Tibial nerve (tissue), 4 donors: ENCODE data around the gene TENM4. TPM values are rescaled to one million over a fixed set of nuclear protein-coding genes. Genes with fewer than 3 reads are reported as not detected.

Experiments
- DNase-seq, 2 donors: peaks; one replicate each; pipeline ENCODE4 v3.0.0-alpha.2; 2019; ENCODE audit warnings: low spot score in 2 of 2
- H3K27ac ChIP-seq, 4 donors: fragments of 200-600 bp; sonication (generic) in 3 of 4; one replicate each; pipeline ENCODE4 v1.5.1; 2017 to 2019; ENCODE audit warnings: mild to moderate bottlenecking in 1 of 4
- H3K27me3 ChIP-seq, 2 donors: fragments of 200-600 bp; sonication (generic) in 1 of 2; one replicate each; pipeline versions ENCODE4 v1.5.1 to v1.6.0; 2017 to 2019
- H3K36me3 ChIP-seq, 3 donors: fragments of 200-600 bp; sonication (generic); one replicate each; pipeline ENCODE4 v1.5.1; 2018 to 2019
- H3K4me1 ChIP-seq, 4 donors: fragments of 200-600 bp; sonication (generic) in 3 of 4; one replicate each; pipeline ENCODE4 v1.5.1; 2017 to 2019
- H3K4me3 ChIP-seq, 4 donors: fragments of 200-600 bp; sonication (generic) in 3 of 4; one replicate each; pipeline ENCODE4 v1.5.1; 2017 to 2019; ENCODE audit warnings: mild to moderate bottlenecking in 1 of 4, moderate library complexity in 1 of 4
- H3K9me3 ChIP-seq, 4 donors: fragments of 200-600 bp; sonication (generic) in 3 of 4; one replicate each; pipeline ENCODE4 v1.5.1; 2017 to 2019
- EP300 ChIP-seq, 2 donors: sonication (generic); formaldehyde crosslinking; IDR thresholded peaks; one replicate each; pipeline ENCODE4 v1.6.1; 2017; ENCODE audit warnings: antibody characterized with exemption in 2 of 2, mild to moderate bottlenecking in 1 of 2
- POLR2A ChIP-seq, 2 donors: fragments of 450-650 bp; IDR thresholded peaks; one replicate each; pipeline ENCODE4 v1.6.1; 2017; ENCODE audit warnings: antibody characterized with exemption in 2 of 2, mild to moderate bottlenecking in 2 of 2, moderate library complexity in 2 of 2
- WGBS, 2 donors: methylation state at CpG; one replicate each; pipeline ENCODE4 v1.1.5; 2018; 5-methylcytosine and 5-hydroxymethylcytosine counted together
- total RNA-seq, 4 donors: library from RNA; depleted of rRNA; stranded (reverse); fragments of >200 nt; gene quantifications; one replicate each; pipeline ENCODE4 v1.1.0, GENCODE V29; 2016
- TF ChIP-seq, protein P1 (sequence below), 5 experiments: fragments of 200-600 bp in 3 of 5; fragments of 450-650 bp in 2 of 5; sonication (generic) in 3 of 5; IDR thresholded peaks; one replicate each; pipeline ENCODE4 v1.5.1; 2016 to 2019; ENCODE audit warnings: antibody characterized with exemption in 5 of 5, mild to moderate bottlenecking in 3 of 5, moderate library complexity in 2 of 5

The TENM4 gene
- total RNA-seq, 4 donors from 2014 or later = 15.3 to 36.3 (median 19.6) TPM

DNA sequence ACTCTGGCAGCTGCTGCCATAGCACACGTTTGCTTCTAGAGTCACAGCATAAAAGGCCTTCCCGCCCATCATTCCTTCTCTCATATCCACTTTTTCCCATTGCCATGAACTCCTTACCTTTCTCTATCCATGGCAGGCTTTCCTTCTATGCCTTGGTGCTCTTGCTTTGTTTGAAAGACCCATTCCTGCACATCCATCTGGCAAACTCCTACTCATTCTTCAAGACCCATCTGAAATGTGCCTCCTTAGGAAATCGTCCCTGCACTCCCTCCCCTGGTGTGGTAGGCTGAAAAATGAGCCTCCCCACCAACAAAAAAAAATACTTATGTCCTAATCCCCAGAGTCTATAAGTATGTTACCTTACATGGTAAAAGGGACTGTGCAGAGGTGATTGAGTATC, 100.3 kb downstream of the TENM4 start:
- TF ChIP-seq, protein P1, sequence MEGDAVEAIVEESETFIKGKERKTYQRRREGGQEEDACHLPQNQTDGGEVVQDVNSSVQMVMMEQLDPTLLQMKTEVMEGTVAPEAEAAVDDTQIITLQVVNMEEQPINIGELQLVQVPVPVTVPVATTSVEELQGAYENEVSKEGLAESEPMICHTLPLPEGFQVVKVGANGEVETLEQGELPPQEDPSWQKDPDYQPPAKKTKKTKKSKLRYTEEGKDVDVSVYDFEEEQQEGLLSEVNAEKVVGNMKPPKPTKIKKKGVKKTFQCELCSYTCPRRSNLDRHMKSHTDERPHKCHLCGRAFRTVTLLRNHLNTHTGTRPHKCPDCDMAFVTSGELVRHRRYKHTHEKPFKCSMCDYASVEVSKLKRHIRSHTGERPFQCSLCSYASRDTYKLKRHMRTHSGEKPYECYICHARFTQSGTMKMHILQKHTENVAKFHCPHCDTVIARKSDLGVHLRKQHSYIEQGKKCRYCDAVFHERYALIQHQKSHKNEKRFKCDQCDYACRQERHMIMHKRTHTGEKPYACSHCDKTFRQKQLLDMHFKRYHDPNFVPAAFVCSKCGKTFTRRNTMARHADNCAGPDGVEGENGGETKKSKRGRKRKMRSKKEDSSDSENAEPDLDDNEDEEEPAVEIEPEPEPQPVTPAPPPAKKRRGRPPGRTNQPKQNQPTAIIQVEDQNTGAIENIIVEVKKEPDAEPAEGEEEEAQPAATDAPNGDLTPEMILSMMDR (IDR thresholded peaks at IDR 0.05) = no peak
- no peak for TF ChIP-seq EP300 (IDR thresholded peaks at IDR 0.05)
- no peak for TF ChIP-seq POLR2A (IDR thresholded peaks at IDR 0.05)
- H3K36me3 ChIP-seq = no peaks in the 10 kb centered on the region
- DNase-seq = no peak
- WGBS, 2 donors = 72 to 82% methylated on average over 3 of the region's 3 CpGs
- H3K27me3 ChIP-seq = no peaks in the 10 kb centered on the region
- no peak overlapping the region for H3K4me3 ChIP-seq
- no peak overlapping the region for H3K27ac ChIP-seq
- H3K9me3 ChIP-seq = no peaks in the 10 kb centered on the region
- no peaks in the 10 kb centered on the region for H3K4me1 ChIP-seq

DNA sequence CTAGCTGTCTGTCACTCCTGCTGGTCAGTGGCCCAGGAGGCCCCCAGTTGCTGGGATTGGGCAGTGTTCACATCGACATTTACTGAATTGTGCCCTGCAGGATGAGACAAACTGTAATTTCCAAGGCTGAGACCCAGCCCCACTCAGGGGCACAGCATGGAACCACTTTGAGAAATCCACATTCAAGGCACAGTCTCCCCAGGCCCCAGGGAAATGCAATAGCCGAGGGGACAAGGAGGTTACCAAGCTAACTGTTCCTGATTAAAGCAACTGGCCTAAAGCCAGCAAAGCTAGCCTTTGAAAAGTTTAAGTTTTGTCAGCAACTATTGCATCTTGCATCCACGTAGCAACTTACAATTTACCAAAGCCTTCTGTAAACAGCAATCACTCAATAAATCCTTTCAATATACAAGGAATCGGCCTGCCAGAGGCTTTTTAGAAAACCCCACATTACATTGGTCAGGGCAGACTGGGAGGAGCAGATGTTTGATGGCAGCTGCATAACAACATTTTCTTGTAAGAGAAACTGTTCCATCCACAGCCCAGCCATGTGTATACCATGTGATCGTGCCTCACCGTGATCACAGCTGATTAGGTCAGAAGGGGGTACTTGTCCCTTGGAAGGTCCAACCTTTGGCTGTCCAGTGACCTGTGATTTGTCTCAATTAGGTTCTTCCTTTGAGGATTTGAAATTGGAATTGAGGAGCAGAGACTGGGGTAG, 103.9 kb downstream of the TENM4 start:
- Histone ChIP-seq H3K4me1 (no peaks in the 10 kb centered on the region), H3K9me3 (no peaks in the 10 kb centered on the region), H3K27ac (no peak overlapping the region), H3K27me3 (no peaks in the 10 kb centered on the region), H3K36me3 (no peaks in the 10 kb centered on the region), H3K4me3 (no peak overlapping the region)
- TF ChIP-seq EP300 (IDR thresholded peaks at IDR 0.05) = no peak
- TF ChIP-seq POLR2A (IDR thresholded peaks at IDR 0.05) = no peak
- TF ChIP-seq, protein P1 (IDR thresholded peaks at IDR 0.05) = no peak
- DNase-seq = no peak
- WGBS, 2 donors = 54 to 72% methylated on average over 5 to 6 of the region's 6 CpGs

DNA sequence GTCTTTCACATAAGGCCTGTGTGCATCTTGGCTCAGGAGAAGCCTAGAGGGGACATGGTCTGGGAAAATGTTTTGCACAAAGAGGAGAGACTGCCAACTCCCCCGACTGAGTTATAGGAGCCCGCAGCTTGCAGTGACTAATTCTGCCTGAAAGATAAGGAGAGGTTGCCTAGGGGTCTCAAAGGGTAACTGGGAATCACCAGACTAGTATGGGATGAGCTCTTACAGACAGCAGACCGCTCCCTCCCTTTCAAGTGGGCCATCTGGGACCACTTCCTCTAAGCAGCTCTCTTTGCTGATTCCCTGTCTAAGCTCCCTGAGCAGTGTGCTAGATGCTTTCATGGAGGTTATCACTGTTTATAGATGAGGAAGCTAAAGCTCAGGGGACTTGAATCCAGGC, 105.1 kb downstream of the TENM4 start:
- TF ChIP-seq POLR2A (IDR thresholded peaks at IDR 0.05) (no peak), EP300 (IDR thresholded peaks at IDR 0.05) (no peak)
- TF ChIP-seq, protein P1 (IDR thresholded peaks at IDR 0.05) = no peak
- Histone ChIP-seq H3K4me3 (no peak overlapping the region), H3K4me1 (no peaks in the 10 kb centered on the region), H3K27ac (no peak overlapping the region), H3K36me3 (no peaks in the 10 kb centered on the region), H3K9me3 (no peaks in the 10 kb centered on the region), H3K27me3 (no peaks in the 10 kb centered on the region)
- no peak for DNase-seq
- WGBS, 2 donors = 71 to 84% methylated on average over 3 of the region's 3 CpGs

DNA sequence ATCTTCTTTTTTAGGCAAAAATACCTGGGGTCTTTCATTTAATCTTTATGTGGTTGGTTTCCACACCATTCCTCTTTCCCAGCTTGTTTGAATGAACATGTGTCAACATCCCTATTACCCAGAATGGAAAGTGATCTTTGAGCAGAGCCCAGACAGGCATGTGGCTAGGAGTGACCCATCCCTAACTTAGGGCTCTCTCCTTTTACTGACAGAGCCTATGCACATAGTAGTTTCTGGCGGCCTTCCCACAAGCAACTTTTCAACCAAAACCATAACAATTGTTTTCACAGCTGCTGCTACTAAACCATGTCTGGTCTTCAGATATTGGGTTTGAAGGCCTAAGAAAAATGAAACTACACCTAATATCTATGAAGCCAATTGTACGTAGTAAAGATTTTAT, 107.5 kb downstream of the TENM4 start:
- no peaks in the 10 kb centered on the region for H3K9me3 ChIP-seq
- H3K4me1 ChIP-seq = no peaks in the 10 kb centered on the region
- no peak overlapping the region for H3K27ac ChIP-seq
- H3K27me3 ChIP-seq = no peaks in the 10 kb centered on the region
- H3K4me3 ChIP-seq = no peak overlapping the region
- 66 to 70% methylated on average over 2 of the region's 2 CpGs for WGBS, 2 donors
- TF ChIP-seq POLR2A (IDR thresholded peaks at IDR 0.05) = no peak
- TF ChIP-seq EP300 (IDR thresholded peaks at IDR 0.05) = no peak
- TF ChIP-seq, protein P1 (IDR thresholded peaks at IDR 0.05) = no peak
- DNase-seq = no peak
- H3K36me3 ChIP-seq = no peaks in the 10 kb centered on the region

DNA sequence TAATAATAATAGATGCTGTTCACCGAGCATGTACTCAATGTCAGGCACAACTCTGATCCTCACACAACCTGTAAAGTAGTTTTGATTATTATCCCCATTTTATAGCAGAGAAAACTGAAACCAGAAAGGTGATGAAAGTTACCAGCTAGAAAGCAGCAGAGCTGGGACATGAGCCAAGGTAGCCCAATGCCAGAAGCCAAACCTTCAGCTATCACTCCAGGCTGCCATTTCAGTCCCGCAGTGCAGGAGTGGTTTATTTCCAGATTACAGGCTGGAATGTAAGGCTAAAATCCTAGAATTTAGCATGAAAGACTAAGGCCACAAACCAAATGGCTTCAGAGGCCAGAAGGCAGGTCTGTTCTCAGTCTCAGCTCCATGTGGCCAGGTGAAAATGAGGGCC, 108.8 kb downstream of the TENM4 start:
- DNase-seq = no peak
- no peak overlapping the region for H3K4me3 ChIP-seq
- H3K27ac ChIP-seq = no peak overlapping the region
- no peaks in the 10 kb centered on the region for H3K27me3 ChIP-seq
- 67 to 68% methylated on average over 2 of the region's 2 CpGs for WGBS, 2 donors
- no peaks in the 10 kb centered on the region for H3K36me3 ChIP-seq
- no peaks in the 10 kb centered on the region for H3K9me3 ChIP-seq
- no peak for TF ChIP-seq EP300 (IDR thresholded peaks at IDR 0.05)
- TF ChIP-seq, protein P1 (IDR thresholded peaks at IDR 0.05) = no peak
- no peaks in the 10 kb centered on the region for H3K4me1 ChIP-seq
